Measurements from ENCODE around the gene ARAP2.
"Not testable (repeated sequence)": the region's sequence is repeated elsewhere in the genome, so short reads cannot be mapped to it uniquely, and the experiment has no call there.

Gene ARAP2

GRCh38 chr4:36183665-36184393 is 60.5 kb downstream of the ARAP2 start:
- DNase-seq (ENCODE audit: low spot score): no peak

GRCh38 chr4:36183232-36183631 is 61.1 kb downstream of the ARAP2 start:
- DNase-seq (ENCODE audit: low spot score): no peak

GRCh38 chr4:36182315-36182714 is 62.0 kb downstream of the ARAP2 start:
- DNase-seq (ENCODE audit: low spot score): not testable (repeated sequence)

- no peak for DNase-seq (ENCODE audit: low spot score)
Observed at GRCh38 chr4:36180206-36180605, 64.1 kb downstream of the ARAP2 start.

GRCh38 chr4:36178484-36178883 is 65.8 kb downstream of the ARAP2 start:
- no peak for DNase-seq (ENCODE audit: low spot score)

GRCh38 chr4:36177946-36178345 is 66.4 kb downstream of the ARAP2 start:
- DNase-seq (ENCODE audit: low spot score): no peak

- DNase-seq (ENCODE audit: low spot score): no peak
Observed at GRCh38 chr4:36174570-36174969, 69.7 kb downstream of the ARAP2 start.

- DNase-seq (ENCODE audit: low spot score): no peak
Observed at GRCh38 chr4:36173905-36174304, 70.4 kb downstream of the ARAP2 start.

GRCh38 chr4:36172656-36173055 is 71.7 kb downstream of the ARAP2 start:
- no peak for DNase-seq (ENCODE audit: low spot score)

- no peak for DNase-seq (ENCODE audit: low spot score)
Observed at GRCh38 chr4:36168127-36168878, 76.0 kb downstream of the ARAP2 start.

- no peak for DNase-seq (ENCODE audit: low spot score)
Observed at GRCh38 chr4:36165631-36166005, 78.7 kb downstream of the ARAP2 start.

GRCh38 chr4:36164900-36165630 is 79.2 kb downstream of the ARAP2 start:
- no peak for DNase-seq (ENCODE audit: low spot score)

GRCh38 chr4:36163198-36163597 is 81.1 kb downstream of the ARAP2 start:
- no peak for DNase-seq (ENCODE audit: low spot score)

- DNase-seq (ENCODE audit: low spot score): peak; percentile 16
Observed at GRCh38 chr4:36159208-36159607, 85.1 kb downstream of the ARAP2 start.

GRCh38 chr4:36152735-36153134 is 91.6 kb downstream of the ARAP2 start:
- no peak for DNase-seq (ENCODE audit: low spot score)

GRCh38 chr4:36142504-36142903 is 101.8 kb downstream of the ARAP2 start:
- DNase-seq (ENCODE audit: low spot score): no peak

GRCh38 chr4:36141186-36141585 is 103.1 kb downstream of the ARAP2 start:
- no peak for DNase-seq (ENCODE audit: low spot score)

- no peak for DNase-seq (ENCODE audit: low spot score)
Observed at GRCh38 chr4:36140421-36140820, 103.9 kb downstream of the ARAP2 start.

GRCh38 chr4:36138220-36138619 is 106.1 kb downstream of the ARAP2 start:
- DNase-seq (ENCODE audit: low spot score): no peak

GRCh38 chr4:36137336-36137735 is 107.0 kb downstream of the ARAP2 start:
- no peak for DNase-seq (ENCODE audit: low spot score)

- DNase-seq (ENCODE audit: low spot score): no peak
Observed at GRCh38 chr4:36133658-36134057, 110.7 kb downstream of the ARAP2 start.

GRCh38 chr4:36133086-36133485 is 111.2 kb downstream of the ARAP2 start:
- no peak for DNase-seq (ENCODE audit: low spot score)

GRCh38 chr4:36130641-36131040 is 113.7 kb downstream of the ARAP2 start:
- no peak for DNase-seq (ENCODE audit: low spot score)
